Colonic mucosa (tissue), 4 donors: ENCODE data around the gene ZBTB8B. TPM values are rescaled to one million over a fixed set of nuclear protein-coding genes. Genes with fewer than 3 reads are reported as not detected.

Experiments used
- DNase-seq: peaks from one replicate; pipeline ENCODE4 v3.0.0-alpha.2; 2020
- H3K27ac ChIP-seq: fragments of 200-600 bp; one replicate; pipeline ENCODE4 v1.8.0; 2021
- H3K27me3 ChIP-seq: fragments of 200-600 bp; one replicate; pipeline ENCODE4 v1.8.0; 2021
- H3K36me3 ChIP-seq: fragments of 200-600 bp; one replicate; pipeline ENCODE4 v1.8.0; 2021
- H3K4me1 ChIP-seq: fragments of 200-600 bp; one replicate; pipeline ENCODE4 v1.8.0; 2021; ENCODE audit warnings: mild to moderate bottlenecking
- H3K4me3 ChIP-seq: fragments of 200-600 bp; one replicate; pipeline ENCODE4 v1.8.0; 2021
- H3K9ac ChIP-seq, 2 donors: one replicate each; pipeline ENCODE4 v1.7.0; 2013; ENCODE audit warnings: control low read depth in 2 of 2, low read depth in 2 of 2, low read length in 2 of 2
- H3K9me3 ChIP-seq: fragments of 200-600 bp; one replicate; pipeline ENCODE4 v1.8.0; 2021
- CTCF ChIP-seq: fragments of 200-600 bp; IDR thresholded peaks from one replicate; pipeline ENCODE4 v1.8.0; 2022; ENCODE audit warnings: antibody characterized with exemption, mild to moderate bottlenecking
- intact Hi-C: fragments of 100-400 bp; cut with DNase I; formaldehyde crosslinking; loops from one replicate; pipeline ENCODE4 v1.14.1; 2022
- total RNA-seq, 2 donors: library from RNA; stranded (reverse); fragmentation: NEBNext Ultra II Directional in 1 of 2; extraction: Animal tissue kit (Norgen Biotek cat#: 25700) in 1 of 2; gene quantifications; one replicate each; pipeline ENCODE4 v1.2.1, GENCODE V29; 2021
- donor health status: healthy.
- donor health status: DM: no; HTN: no; CAD: no.
- donor health status: DM: no; HTN: no; CAD: no.

Gene ZBTB8B
- total RNA-seq, 2 donors from 2014 or later = not detected

DNA sequence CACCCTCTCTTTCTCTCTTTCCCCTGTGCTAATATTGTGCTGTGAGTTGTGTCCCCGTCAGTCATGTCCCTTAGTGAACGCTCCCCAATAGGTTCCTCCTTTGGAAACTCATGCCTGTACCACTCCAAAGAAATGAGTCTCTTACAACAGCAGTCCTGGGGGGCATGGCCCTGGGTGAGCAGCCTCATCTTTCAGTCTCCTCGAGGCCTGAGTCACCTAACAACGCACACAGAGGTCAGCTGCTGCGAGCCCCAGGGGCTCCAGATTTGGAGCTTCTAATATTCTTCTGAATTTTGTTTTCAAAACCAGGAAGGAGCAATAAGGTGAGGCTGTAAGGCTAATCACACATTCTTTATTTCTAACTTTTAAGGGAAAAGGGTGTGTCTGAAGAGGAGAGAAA, 43.9 kb downstream of the ZBTB8B start:
- Histone ChIP-seq H3K9me3 (no peaks in the 10 kb centered on the region), H3K4me3 (no peak overlapping the region), H3K27ac (no peak overlapping the region), H3K36me3 (no peaks in the 10 kb centered on the region), H3K9ac (no peak overlapping the region), H3K4me1 (no peaks in the 10 kb centered on the region), H3K27me3 (no peaks in the 10 kb centered on the region)
- intact Hi-C loops = no loop called here
- TF ChIP-seq CTCF = no peak
- no peak for DNase-seq

- intact Hi-C loops = no loop called here
- no peaks in the 10 kb centered on the region for H3K9me3 ChIP-seq
- no peak for TF ChIP-seq CTCF
- H3K4me1 ChIP-seq = no peaks in the 10 kb centered on the region
- no peak overlapping the region for H3K4me3 ChIP-seq
- no peak overlapping the region for H3K9ac ChIP-seq
- DNase-seq = no peak
- H3K36me3 ChIP-seq = no peaks in the 10 kb centered on the region
- H3K27ac ChIP-seq = no peak overlapping the region
- no peaks in the 10 kb centered on the region for H3K27me3 ChIP-seq
Observed at GRCh38 chr1:32509939-32510338, 45.1 kb downstream of the ZBTB8B start.

Other genes with a start within 250 kb of the ZBTB8B start
- gene TMEM234, start 242.7 kb upstream of the ZBTB8B start, total RNA-seq = 10 to 100 TPM; 20.3 to 27.0 TPM
- gene EIF3I, start 242.7 kb upstream of the ZBTB8B start, total RNA-seq = 100 to 1,000 TPM; 142 to 264 TPM
- 1 to 10 TPM; 4.2 to 5.5 TPM for gene FAM167B, start 217.8 kb upstream of the ZBTB8B start, total RNA-seq
- 10 to 100 TPM in 1 of 2 donors, 1 to 10 TPM in 1; 3.7 to 24.7 TPM for gene LCK, start 213.8 kb upstream of the ZBTB8B start, total RNA-seq
- 100 to 1,000 TPM; 226 to 291 TPM for gene HDAC1, start 173.0 kb upstream of the ZBTB8B start, total RNA-seq
- gene MARCKSL1, start 128.8 kb upstream of the ZBTB8B start, total RNA-seq = 100 to 1,000 TPM; 174 to 199 TPM
- gene FAM229A, start 102.6 kb upstream of the ZBTB8B start, total RNA-seq = 1 to 10 TPM; 5.6 to 8.0 TPM
- gene TSSK3, start 102.5 kb upstream of the ZBTB8B start, total RNA-seq = under 1 TPM; 0.61 to 0.99 TPM
- gene BSDC1, start 70.6 kb upstream of the ZBTB8B start, total RNA-seq = 10 to 100 TPM; 65.7 to 76.8 TPM
- 1 to 10 TPM; 6.5 to 7.1 TPM for gene ZBTB8A, start 74.4 kb downstream of the ZBTB8B start, total RNA-seq
- 10 to 100 TPM; 42.4 to 45.7 TPM for gene ZBTB8OS, start 185.5 kb downstream of the ZBTB8B start, total RNA-seq
- 100 to 1,000 TPM; 155 to 171 TPM for gene RBBP4, start 186.1 kb downstream of the ZBTB8B start, total RNA-seq
- gene SYNC, start 237.7 kb downstream of the ZBTB8B start, total RNA-seq = 10 to 100 TPM in 1 of 2 donors, 1 to 10 TPM in 1; 6.6 to 10.6 TPM